ENCODE data around the gene HOPX. TPM values are rescaled to one million over a fixed set of nuclear protein-coding genes. Genes with fewer than 3 reads are reported as not detected.
"Not testable (repeated sequence)": the region's sequence is repeated elsewhere in the genome, so short reads cannot be mapped to it uniquely, and the experiment has no call there.

Gene HOPX, protein sequence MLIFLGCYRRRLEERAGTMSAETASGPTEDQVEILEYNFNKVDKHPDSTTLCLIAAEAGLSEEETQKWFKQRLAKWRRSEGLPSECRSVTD
- polyA plus RNA-seq (2011; rRNA removed) (not detected in 2 replicates), polyA minus RNA-seq (2011; rRNA and poly(A)+ RNA removed) (not detected in 2 replicates)

DNA sequence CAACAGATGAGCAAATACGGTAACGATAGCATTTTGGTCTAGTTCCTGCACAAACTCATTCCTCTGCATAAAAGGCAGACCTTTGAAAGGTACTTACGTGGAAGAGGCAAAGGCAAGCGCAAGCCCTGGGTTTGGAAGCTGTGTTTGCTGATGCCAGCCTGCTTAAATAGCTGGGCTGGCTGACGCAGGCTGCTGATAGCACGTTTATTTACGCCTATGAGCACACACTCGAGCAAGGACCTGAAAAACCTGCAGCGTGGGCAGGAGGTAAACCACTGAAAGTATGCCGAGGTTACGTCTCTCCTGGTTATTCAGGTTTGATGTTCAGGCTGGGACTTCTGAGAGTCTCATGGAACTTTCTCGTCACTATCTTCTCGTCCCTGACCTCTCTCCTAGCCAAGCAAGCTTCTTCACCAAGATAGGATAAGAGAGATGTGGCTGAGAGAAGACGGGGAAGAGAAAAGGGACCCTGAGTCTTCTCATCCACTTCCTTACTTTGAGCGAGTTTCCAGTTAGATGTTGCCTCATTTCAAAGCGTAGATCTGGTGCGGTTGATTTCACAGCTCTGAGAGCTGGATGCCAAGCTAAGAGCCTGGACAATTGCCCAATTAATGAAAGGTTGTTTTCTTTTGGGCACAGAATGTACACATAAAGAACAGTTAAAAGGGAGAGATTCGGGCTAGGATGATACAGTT, at the start of gene HOPX:
TSS of gene HOPX (minus strand) at position 139 of the 695 bp plus-strand sequence. CDS start 23,480 bp downstream, outside the sequence.
- TF ChIP-seq, protein P1, sequence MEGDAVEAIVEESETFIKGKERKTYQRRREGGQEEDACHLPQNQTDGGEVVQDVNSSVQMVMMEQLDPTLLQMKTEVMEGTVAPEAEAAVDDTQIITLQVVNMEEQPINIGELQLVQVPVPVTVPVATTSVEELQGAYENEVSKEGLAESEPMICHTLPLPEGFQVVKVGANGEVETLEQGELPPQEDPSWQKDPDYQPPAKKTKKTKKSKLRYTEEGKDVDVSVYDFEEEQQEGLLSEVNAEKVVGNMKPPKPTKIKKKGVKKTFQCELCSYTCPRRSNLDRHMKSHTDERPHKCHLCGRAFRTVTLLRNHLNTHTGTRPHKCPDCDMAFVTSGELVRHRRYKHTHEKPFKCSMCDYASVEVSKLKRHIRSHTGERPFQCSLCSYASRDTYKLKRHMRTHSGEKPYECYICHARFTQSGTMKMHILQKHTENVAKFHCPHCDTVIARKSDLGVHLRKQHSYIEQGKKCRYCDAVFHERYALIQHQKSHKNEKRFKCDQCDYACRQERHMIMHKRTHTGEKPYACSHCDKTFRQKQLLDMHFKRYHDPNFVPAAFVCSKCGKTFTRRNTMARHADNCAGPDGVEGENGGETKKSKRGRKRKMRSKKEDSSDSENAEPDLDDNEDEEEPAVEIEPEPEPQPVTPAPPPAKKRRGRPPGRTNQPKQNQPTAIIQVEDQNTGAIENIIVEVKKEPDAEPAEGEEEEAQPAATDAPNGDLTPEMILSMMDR (IDR thresholded peaks at IDR 0.05; ENCODE audit: insufficient read depth, low read depth, low read length), result no peak
- peaks cover 10% of the 10 kb centered on the region for H3K27me3 ChIP-seq (ENCODE audit: control insufficient read depth, insufficient read depth, low read length)
- no peak within 1 kb of the TSS for H3K4me3 ChIP-seq (ENCODE audit: low read depth, low read length)
- CTCF ChIA-PET, result no interaction called here
- POLR2A ChIA-PET, result no interaction called here
- no peaks in the 10 kb centered on the region for H3K36me3 ChIP-seq (ENCODE audit: control insufficient read depth, insufficient read depth, low read length)
- no peak for DNase-seq (ENCODE audit: low read depth)

DNA sequence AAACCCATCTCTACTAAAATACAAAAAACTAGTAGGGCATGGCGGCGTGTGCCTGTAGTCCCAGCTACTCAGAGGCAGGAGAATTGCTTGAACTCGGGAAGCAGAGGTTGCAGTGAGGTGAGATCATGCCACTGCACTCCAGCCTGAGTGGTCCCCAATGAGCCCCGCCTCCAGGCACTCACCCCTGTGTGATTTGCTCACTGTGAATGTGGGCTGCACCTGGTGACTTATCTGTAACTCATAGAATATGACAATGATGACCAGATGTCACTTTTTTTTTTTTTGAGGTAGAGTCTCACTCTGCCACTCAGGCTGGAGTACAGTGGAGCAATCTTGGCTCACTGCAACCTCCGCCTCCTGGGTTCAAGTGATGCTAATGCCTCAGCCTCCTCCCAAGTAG, 49.0 kb upstream of the HOPX start:
- Histone ChIP-seq H3K27me3 (ENCODE audit: control insufficient read depth, insufficient read depth, low read length) (peaks cover under 1% of the 10 kb centered on the region; the same call in 1 of the 2 replicates), H3K36me3 (ENCODE audit: control insufficient read depth, insufficient read depth, low read length) (no peaks in the 10 kb centered on the region), H3K4me3 (ENCODE audit: low read depth, low read length) (no peak overlapping the region)
- TF ChIP-seq, protein P1 (IDR thresholded peaks at IDR 0.05; ENCODE audit: insufficient read depth, low read depth, low read length), result no peak
- DNase-seq (ENCODE audit: low read depth), result no peak
- ChIA-PET CTCF (interaction anchor here (0.8 kb wide), 1 partner anchor 27 kb away, joined by 3 read pairs; no protein-coding TSS in a partner anchor), POLR2A (no interaction called here)

DNA sequence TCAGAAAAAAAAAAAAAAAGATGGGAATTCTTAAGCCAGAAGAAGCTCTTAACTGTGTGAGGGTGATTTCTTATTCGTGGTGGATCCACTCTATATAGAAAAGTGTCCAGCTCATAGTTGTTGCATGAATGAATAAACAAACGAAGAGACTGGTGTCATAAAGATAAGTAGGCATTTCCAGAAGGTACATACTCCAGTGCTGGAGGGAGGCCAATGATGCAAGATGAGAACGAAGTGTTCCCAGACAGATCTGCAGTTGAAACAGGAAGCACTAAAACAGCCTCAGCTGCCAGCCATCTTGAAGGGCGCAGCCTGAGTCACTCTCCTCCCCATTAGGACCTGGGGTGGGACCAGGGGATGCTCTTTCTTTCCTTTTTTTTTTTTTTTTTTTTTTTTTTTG, 47.4 kb upstream of the HOPX start:
- Histone ChIP-seq H3K36me3 (ENCODE audit: control insufficient read depth, insufficient read depth, low read length) (no peaks in the 10 kb centered on the region), H3K4me3 (ENCODE audit: low read depth, low read length) (no peak overlapping the region), H3K27me3 (ENCODE audit: control insufficient read depth, insufficient read depth, low read length) (peaks cover 1% of the 10 kb centered on the region; the same call in 1 of the 2 replicates)
- ChIA-PET POLR2A (no interaction called here), CTCF (no interaction called here)
- TF ChIP-seq, protein P1 (IDR thresholded peaks at IDR 0.05; ENCODE audit: insufficient read depth, low read depth, low read length), result no peak
- DNase-seq (ENCODE audit: low read depth), result peak; percentile 25

DNA sequence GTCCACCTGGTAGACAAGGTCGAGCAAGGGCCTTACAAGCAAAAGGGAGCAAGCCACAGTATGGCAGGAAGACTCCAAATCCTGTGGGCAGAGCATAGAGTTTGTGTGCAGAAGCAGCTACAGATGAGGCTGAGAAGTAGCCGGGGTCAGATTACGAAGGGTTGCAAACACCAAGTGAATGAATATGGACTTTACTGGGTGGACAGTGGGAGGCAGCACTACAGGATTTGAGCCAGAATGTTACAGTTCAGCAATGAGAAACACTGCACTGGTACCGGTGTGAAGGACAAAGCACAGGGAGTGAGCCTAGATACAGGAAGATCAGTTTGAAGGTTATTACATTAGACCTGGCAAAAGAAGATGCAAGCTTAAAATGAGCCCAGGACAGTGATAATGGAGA, 46.1 kb upstream of the HOPX start:
- ChIA-PET CTCF (interaction anchor here (0.6 to 1.0 kb wide), 3 partner anchors 72 to 172 kb away, joined by 3 to 4 read pairs (median 3); no protein-coding TSS in a partner anchor), POLR2A (no interaction called here)
- DNase-seq (ENCODE audit: low read depth), result no peak
- no peak overlapping the region for H3K4me3 ChIP-seq (ENCODE audit: low read depth, low read length)
- peaks cover 1% of the 10 kb centered on the region; the same call in 1 of the 2 replicates for H3K27me3 ChIP-seq (ENCODE audit: control insufficient read depth, insufficient read depth, low read length)
- H3K36me3 ChIP-seq (ENCODE audit: control insufficient read depth, insufficient read depth, low read length), result no peaks in the 10 kb centered on the region
- TF ChIP-seq, protein P1 (IDR thresholded peaks at IDR 0.05; ENCODE audit: insufficient read depth, low read depth, low read length), result no peak

DNA sequence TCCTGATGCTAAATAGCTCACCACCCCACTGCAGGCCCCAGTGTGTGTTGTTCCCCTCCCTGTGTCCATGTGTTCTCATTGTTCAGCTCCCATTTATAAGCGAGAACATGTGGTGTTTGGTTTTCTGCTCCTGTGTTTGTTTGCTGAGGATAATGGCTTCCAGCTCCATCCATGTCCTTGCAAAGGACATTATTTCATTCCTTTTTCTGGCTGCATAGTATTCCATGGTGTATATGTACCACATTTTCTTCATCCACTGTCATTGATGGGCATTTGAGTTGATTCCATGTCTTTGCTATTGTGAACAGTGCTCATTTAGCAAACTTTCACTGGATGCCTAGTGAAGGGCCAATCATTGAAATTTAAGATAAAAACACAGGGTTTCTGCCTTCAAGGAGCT, 45.5 kb upstream of the HOPX start:
- POLR2A ChIA-PET; H3K36me3 ChIP-seq (ENCODE audit: control insufficient read depth, insufficient read depth, low read length); H3K27me3 ChIP-seq (ENCODE audit: control insufficient read depth, insufficient read depth, low read length); H3K4me3 ChIP-seq (ENCODE audit: low read depth, low read length); DNase-seq (ENCODE audit: low read depth): not testable (repeated sequence)
- CTCF ChIA-PET, result interaction anchor here (0.9 to 1.0 kb wide), 2 partner anchors 73 to 109 kb away, joined by 3 to 4 read pairs; no protein-coding TSS in a partner anchor

Measured in BJ (cell line).